Rectal smooth muscle tissue (tissue), 1 donor: ENCODE results near the gene EDN2.

Experiments
- H3K27ac ChIP-seq: one replicate; pipeline ENCODE4 v1.7.0; 2013; ENCODE audit warnings: low read depth, low read length, inconsistent platforms
- H3K27me3 ChIP-seq: one replicate; pipeline ENCODE4 v1.7.0; 2013; ENCODE audit warnings: low read length; ENCODE audit not compliant: control insufficient read depth, insufficient read depth
- H3K36me3 ChIP-seq: one replicate; pipeline ENCODE4 v1.7.0; 2013; ENCODE audit warnings: low read length; ENCODE audit not compliant: control insufficient read depth, insufficient read depth
- H3K4me1 ChIP-seq: one replicate; pipeline ENCODE4 v1.7.0; 2013; ENCODE audit warnings: low read length; ENCODE audit not compliant: control insufficient read depth, insufficient read depth
- H3K4me3 ChIP-seq: one replicate; pipeline ENCODE4 v1.7.0; 2013; ENCODE audit warnings: low read length
- H3K9ac ChIP-seq: one replicate; pipeline ENCODE4 v1.7.0; 2013; ENCODE audit warnings: low read length

Gene EDN2

DNA sequence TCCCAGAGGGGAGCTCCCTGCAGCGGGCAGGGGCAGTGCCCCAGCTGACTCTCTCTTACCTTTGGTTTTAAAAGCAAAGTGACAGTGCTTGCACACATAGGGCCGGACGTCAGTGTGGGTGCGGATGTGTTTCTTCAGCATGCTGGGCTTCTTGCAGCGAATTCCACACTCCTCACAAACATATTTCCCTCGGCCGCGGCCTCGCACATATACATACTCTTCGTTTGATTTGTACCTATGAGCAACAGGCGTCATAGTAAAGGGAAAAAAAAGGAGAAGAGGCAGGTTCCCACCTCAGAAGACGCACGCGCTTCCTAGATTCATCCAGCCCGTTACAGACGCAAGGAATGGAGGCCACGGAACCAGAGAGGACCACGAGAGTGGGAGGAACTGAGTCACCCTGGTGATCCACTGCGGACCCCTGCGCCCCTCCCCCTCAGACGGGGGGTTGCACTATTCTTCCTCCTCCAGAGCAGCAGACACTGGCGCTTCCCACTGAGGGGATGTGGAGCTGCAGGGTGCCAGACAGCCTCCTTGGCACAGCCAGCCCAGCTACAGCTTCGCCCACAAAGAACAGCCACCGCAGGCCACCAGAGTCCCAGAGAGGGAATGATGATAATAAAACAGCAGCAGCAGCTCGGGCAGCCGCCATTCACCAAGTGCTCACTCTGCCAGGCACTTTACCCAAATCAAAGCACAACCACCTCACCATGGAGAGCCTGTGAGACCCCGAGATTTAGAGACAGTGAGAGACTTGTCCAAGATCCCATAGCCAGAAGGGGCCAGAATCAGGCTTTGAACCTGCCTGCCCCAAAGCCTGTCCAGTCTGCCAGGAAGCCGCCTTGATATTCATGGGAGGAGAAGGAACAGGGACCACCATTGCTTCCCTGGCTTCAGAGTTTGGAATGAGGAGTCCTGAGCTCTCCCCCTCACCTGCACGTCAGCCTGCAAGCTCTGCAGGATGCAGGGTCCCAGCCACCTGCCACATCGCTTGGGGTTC, 40.5 kb upstream of the EDN2 start:
- Histone ChIP-seq H3K9ac (no peak overlapping the region), H3K27ac (no peak overlapping the region)

DNA sequence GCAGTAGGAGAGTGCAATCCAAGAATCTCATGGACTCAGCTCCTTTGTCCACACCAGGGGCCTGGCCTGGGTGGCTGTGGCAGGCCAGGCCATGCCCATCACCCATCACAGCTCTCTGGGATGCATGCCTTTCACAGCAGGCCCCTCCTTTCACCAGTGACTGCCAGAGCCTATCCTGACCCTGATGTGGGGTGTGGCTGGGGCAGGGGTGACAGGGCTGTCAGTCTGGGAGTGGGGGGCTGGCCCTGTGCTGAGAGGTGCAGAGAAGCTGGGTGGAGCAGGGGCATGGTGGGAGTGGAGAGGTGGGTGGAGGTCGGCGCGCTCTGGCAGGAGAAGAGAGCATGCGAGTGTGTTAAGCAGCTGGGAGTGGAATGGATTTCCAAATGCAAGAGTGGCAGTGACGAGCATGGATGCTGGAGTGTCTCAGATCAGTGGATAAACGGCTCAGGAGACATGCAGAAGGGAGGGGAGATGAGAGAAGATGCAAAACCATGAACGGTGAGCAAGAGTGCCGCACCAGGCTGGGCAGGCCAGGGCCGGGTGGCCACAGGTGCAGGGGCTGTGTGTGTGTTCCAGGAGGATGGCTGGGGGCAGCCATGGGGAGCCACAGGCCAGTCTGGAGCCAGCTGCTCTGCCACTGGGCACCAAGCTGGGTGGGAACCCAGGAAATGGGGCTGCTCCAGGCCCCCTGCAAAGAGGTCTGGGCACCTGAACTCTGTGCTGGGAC, 39.6 kb upstream of the EDN2 start:
- Histone ChIP-seq H3K27me3 (no peaks in the 10 kb centered on the region), H3K36me3 (no peaks in the 10 kb centered on the region), H3K27ac (no peak overlapping the region), H3K9ac (no peak overlapping the region), H3K4me3 (no peak overlapping the region), H3K4me1 (no peaks in the 10 kb centered on the region)

More for the DNA sequence above, 40.5 kb upstream of the EDN2 start:
- H3K27me3 ChIP-seq = no peaks in the 10 kb centered on the region
- no peak overlapping the region for H3K4me3 ChIP-seq
- H3K36me3 ChIP-seq = no peaks in the 10 kb centered on the region
- no peaks in the 10 kb centered on the region for H3K4me1 ChIP-seq

DNA sequence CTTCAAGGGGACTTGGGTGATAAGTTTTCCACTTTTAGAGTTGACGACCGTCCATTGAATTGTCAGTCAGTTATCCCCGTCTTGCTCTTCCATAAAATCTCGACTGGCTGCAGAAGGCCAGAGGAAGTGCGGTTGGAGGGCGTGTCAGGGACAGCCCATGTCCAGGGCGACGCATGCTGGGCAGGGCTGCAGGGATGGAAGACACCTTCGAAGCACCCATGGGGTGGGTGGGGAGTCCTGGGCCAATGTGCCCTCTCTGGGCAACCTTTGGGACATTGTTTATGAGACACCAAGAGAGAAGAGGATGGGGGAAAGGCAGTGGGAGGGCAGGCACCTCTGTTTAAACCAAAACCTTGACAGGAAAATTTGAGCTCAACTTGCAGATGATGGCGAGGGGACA, 38.6 kb upstream of the EDN2 start:
- H3K27ac ChIP-seq = no peak overlapping the region
- H3K4me3 ChIP-seq = no peak overlapping the region
- no peak overlapping the region for H3K9ac ChIP-seq
- H3K27me3 ChIP-seq = no peaks in the 10 kb centered on the region
- H3K4me1 ChIP-seq = no peaks in the 10 kb centered on the region
- H3K36me3 ChIP-seq = no peaks in the 10 kb centered on the region

DNA sequence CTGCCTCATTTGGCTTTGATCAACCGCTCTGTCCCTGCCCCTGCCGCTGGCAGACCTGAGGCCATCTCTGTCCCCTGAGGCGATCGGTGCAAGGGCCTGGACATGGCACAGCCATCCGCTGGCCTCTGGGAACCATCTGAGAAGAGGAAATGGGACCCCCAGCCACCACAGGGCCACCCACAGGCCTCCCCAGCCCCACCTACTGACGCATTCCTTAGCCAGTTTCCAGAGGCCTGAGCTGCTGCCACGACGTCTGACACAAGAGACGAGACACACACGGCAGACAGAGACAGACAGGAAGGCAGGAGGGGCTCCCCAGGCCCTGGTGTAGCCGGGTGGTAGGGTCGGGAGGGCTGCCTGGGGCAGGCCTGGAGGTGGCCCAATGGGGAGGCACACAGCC, 37.3 kb upstream of the EDN2 start:
- Histone ChIP-seq H3K4me1 (no peaks in the 10 kb centered on the region), H3K27ac (no peak overlapping the region), H3K36me3 (no peaks in the 10 kb centered on the region), H3K4me3 (no peak overlapping the region), H3K9ac (no peak overlapping the region), H3K27me3 (no peaks in the 10 kb centered on the region)

DNA sequence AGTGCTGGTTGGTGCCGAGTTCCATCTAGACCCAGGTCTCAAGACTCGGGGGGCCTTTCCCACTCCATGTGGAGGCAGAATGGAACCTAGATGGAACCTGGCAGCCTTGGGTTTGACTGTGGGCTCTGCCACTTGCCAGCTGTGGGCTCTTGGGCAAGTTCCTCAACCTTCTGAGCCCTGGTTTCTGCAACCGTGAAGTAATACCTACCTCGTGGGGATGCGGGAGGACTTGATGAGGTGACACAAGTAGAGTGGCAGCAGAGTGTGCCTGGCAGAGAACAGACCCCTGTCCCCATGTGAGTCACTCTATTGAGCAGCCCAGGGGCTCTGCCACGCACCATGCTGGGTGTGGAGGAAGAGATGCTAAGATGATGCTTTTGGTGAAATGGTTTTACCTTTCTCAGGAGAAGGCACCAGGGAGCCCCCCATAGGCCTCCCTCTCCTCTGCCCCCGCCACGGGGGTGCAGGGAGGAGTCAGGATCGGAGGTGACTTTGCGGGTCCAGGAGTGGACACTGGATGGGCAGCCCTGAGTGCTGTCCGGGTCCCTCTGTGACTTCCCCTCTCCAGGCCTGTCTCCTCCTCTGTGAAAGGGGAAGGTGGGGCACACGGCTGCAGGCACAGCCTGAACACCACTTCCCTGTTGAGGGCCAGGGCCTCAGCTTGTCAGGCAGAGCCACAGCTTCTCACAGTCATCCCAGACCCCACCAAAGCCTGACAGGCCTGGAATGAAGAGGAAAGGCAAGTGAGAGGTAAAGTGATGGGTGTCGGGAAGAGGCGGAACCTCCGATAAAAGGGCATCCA, 36.7 kb upstream of the EDN2 start:
- Histone ChIP-seq H3K9ac (no peak overlapping the region), H3K4me1 (peaks cover 5% of the 10 kb centered on the region), H3K27ac (no peak overlapping the region)

DNA sequence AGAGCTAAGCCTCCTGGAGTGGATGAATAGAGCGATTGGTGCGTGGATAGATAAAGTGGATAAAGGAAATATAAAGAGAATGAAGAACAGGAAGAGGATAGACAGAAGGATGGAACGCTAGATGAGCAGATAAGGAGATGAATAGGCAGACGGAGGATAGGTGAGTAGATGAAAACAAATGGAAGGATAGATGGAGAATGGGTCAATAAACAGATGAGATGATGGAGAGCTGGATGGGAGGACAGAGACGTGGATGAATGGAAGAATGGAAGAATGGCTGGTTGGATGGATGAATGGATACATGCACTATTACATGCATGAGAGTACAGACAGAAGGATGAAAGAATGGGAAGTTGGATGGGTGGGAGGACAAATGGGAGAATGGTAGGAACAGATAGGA, 35.2 kb upstream of the EDN2 start:
- no peak overlapping the region for H3K4me3 ChIP-seq
- no peaks in the 10 kb centered on the region for H3K36me3 ChIP-seq
- H3K27ac ChIP-seq = no peak overlapping the region
- peaks cover 9% of the 10 kb centered on the region for H3K4me1 ChIP-seq
- no peak overlapping the region for H3K9ac ChIP-seq
- peaks cover 2% of the 10 kb centered on the region for H3K27me3 ChIP-seq

More for the DNA sequence above, 36.7 kb upstream of the EDN2 start:
- Histone ChIP-seq H3K27me3 (no peaks in the 10 kb centered on the region), H3K36me3 (no peaks in the 10 kb centered on the region), H3K4me3 (no peak overlapping the region)

DNA sequence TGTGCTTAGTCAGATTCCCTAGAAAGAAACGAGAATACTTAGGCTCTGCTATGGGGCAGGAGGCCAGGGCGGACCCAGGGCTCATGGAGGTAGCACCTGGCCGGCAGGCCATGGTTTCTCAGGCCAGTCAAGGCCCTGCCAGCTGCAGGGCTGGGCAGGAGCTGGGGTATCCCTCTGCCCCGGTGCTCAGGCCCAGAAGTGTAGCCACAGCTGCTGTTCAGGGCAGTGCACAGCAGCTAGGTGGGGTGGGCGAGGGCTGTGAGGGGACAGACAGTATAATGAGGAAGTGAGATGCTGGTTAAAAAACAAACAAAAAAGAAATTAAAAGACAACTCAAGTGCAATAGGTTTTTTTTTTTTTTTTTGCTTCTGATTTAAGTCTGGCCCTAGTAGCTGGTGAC, 34.0 kb upstream of the EDN2 start:
- peaks cover 9% of the 10 kb centered on the region for H3K4me1 ChIP-seq
- H3K27ac ChIP-seq = no peak overlapping the region
- no peaks in the 10 kb centered on the region for H3K36me3 ChIP-seq
- H3K9ac ChIP-seq = no peak overlapping the region
- H3K4me3 ChIP-seq = no peak overlapping the region
- peaks cover 2% of the 10 kb centered on the region for H3K27me3 ChIP-seq

DNA sequence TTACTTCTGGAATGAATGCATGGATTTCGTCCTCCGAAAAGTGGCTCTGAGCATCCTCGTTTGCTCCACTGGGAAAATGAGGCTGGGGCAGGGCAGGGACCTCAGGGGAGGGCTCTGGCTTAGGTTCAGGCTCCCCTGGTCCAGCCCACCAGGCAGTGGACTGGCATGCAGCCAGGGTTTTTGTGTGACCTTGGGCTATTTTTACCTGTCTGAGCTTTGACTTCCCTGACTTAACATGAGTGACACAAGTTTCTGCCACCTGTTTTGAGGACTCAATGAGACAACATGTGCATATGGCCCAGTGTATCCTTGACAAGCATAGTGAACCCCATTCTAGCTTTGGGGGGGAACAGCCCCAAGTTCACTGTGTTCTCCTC, 32.6 kb upstream of the EDN2 start:
- H3K4me3 ChIP-seq = no peak overlapping the region
- H3K27ac ChIP-seq = no peak overlapping the region
- H3K9ac ChIP-seq = no peak overlapping the region

DNA sequence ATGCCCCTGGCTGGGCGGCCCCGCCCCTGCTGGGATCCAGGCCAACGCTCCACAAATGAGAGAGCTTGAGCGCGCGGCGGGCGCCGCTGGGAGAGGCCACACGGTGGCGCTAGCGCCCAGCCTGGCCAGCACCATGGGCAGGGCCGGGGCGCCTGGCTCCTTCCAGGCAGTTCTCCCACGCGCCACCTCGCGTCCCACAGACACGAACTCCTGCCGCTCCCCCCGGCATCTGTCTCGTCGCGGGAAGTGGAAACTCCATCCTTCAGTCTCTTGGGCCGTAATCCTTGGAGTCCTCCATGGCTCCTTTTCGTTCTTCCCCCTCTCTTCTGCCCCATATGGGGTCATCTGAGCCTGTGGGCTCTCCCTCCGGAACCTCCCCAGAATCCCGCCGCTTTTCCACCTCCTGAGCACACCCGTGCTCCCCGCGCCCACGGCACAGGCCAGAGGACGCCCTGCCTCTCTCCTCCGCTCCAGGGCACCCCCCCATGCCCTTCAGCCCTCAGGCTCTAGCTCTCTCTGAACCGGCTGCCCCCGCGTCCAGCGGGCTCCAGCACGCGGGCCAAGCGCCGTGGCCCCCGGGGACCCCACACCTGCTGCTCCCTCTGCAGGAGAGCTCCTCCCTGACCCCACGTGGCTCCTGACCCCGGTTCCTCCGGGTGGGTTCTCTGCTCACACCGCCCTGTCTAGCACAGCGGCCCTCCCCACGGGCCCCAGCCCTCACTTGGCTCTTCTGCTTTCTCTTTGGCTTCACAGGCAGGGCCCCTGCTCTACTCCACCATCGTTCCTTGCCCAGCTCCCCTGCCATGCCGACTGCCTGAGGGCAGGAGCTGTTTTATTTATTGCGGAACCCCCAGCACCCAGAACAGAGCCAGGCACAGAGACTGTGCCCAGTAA, 31.9 kb upstream of the EDN2 start:
- Histone ChIP-seq H3K4me3 (peak overlapping the region; percentile 75), H3K4me1 (peaks cover 9% of the 10 kb centered on the region), H3K9ac (no peak overlapping the region), H3K27ac (peak overlapping the region; percentile 19), H3K36me3 (no peaks in the 10 kb centered on the region), H3K27me3 (peaks cover 2% of the 10 kb centered on the region)

More for the DNA sequence above, 32.6 kb upstream of the EDN2 start:
- Histone ChIP-seq H3K4me1 (peaks cover 9% of the 10 kb centered on the region), H3K27me3 (peaks cover 2% of the 10 kb centered on the region), H3K36me3 (no peaks in the 10 kb centered on the region)

DNA sequence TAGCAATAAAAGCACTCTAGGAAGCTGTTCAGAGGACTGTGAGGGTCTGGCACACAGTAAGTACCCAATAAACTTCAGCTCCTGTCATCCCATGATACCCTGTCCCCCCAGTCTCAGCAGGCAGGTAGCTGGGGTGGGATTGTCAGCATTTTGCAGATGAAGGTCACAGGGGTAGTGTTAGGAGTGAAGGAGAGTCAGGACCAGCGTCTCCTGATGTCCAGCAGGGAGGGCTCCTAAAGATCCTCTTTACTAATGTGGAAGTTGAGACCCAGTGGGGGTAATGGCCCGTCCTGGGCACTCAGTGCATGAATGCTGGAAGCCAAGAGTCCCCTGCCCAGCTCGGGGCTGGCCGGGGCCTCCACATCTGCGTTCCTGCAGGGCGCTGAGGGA, 31.3 kb upstream of the EDN2 start:
- Histone ChIP-seq H3K4me1 (peaks cover 9% of the 10 kb centered on the region), H3K27me3 (peaks cover 2% of the 10 kb centered on the region), H3K9ac (no peak overlapping the region), H3K36me3 (no peaks in the 10 kb centered on the region), H3K27ac (no peak overlapping the region), H3K4me3 (peak overlapping the region; percentile 44)

DNA sequence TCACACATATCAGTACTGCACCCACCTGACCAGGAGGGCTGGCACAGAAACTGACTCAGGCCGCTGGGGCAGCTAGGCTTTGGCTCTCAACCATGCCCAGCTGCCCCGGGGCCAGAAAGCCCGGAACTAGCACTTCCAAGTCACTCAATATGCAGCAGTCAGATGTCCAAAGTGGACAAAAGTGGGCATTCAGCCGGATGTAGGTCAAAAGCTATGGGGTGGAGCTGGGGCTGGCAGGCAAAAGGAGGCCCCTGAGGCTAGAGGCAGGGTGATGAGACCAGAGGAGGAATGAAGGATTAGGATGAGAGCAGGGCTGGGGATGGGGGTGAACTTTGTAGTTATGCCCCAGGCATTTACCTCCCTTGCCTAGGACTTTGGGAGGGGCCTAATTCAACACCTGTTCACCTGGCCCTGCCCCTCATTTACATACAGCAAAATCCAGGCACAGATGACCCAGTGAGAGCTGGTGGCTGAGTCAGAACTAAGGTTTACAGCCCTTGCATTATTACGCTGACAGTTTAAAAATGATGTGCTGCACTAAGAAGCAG, 30.7 kb upstream of the EDN2 start:
- Histone ChIP-seq H3K4me3 (no peak overlapping the region), H3K4me1 (peaks cover 9% of the 10 kb centered on the region), H3K36me3 (no peaks in the 10 kb centered on the region), H3K9ac (no peak overlapping the region), H3K27me3 (peaks cover 2% of the 10 kb centered on the region), H3K27ac (no peak overlapping the region)
